Activated CD4-positive, alpha-beta T cell treated with anti-CD3 and anti-CD28 coated beads, Interleukin-2, amount 10 ng/mL, durations not matched to agents 7 days and 5 days (primary cell): ENCODE results near the gene CCT3. TPM values are rescaled to one million over a fixed set of nuclear protein-coding genes. Genes with fewer than 3 reads are reported as not detected.
"Not testable (repeated sequence)": the region's sequence is repeated elsewhere in the genome, so short reads cannot be mapped to it uniquely, and the experiment has no call there.

Source experiments
- CTCF ChIA-PET: fragments of 350-600 bp; sonication (Branson Sonifier 250); formaldehyde crosslinking; loops from one replicate; lab custom pipeline; 2021; ENCODE audit warnings: antibody characterized with exemption; lab: Charles Lee
- POLR2A ChIA-PET: fragments of 350-600 bp; sonication (Branson Sonifier 250); formaldehyde crosslinking; loops from one replicate; lab custom pipeline; 2021; ENCODE audit warnings: antibody characterized with exemption; lab: Charles Lee
- DNase-seq: peaks from one replicate; pipeline ENCODE4 v3.0.0-alpha.2; 2020
- H3K27ac Mint-ChIP-seq: one replicate; pipeline ENCODE4 v1.8.0; 2021; ENCODE audit warnings: mild to moderate bottlenecking, moderate library complexity, mixed read lengths
- H3K27me3 Mint-ChIP-seq: one replicate; pipeline ENCODE4 v1.8.0; 2021; ENCODE audit warnings: mixed read lengths
- H3K36me3 Mint-ChIP-seq: one replicate; pipeline ENCODE4 v1.8.0; 2021; ENCODE audit warnings: low read depth, mixed read lengths
- H3K4me1 Mint-ChIP-seq: one replicate; pipeline ENCODE4 v1.8.0; 2021; ENCODE audit warnings: mixed read lengths
- H3K4me3 Mint-ChIP-seq: one replicate; pipeline ENCODE4 v1.8.0; 2021; ENCODE audit warnings: mild to moderate bottlenecking, moderate library complexity, mixed read lengths
- H3K9me3 Mint-ChIP-seq: one replicate; pipeline ENCODE4 v1.8.0; 2021; ENCODE audit warnings: mixed read lengths
- total RNA-seq, 2 experiments: library from RNA; stranded (reverse); gene quantifications; one replicate each; pipeline ENCODE4 v1.2.3, GENCODE V29; 2021

Gene CCT3
- total RNA-seq, 2 experiments from 2014 or later, result 186 to 228 TPM

- no peak for DNase-seq
- POLR2A ChIA-PET, result no interaction called here
- no peaks in the 10 kb centered on the region for H3K9me3 Mint-ChIP-seq
- no peak overlapping the region for H3K27ac Mint-ChIP-seq
- no peaks in the 10 kb centered on the region for H3K4me1 Mint-ChIP-seq
- H3K4me3 Mint-ChIP-seq, result no peak overlapping the region
- CTCF ChIA-PET, result interaction anchor here (0.6 to 1.3 kb wide), 2 partner anchors 19 to 253 kb away, joined by 3 read pairs; partner anchors contain the start of gene HAPLN2
- peaks cover 38% of the 10 kb centered on the region for H3K27me3 Mint-ChIP-seq
- H3K36me3 Mint-ChIP-seq, result no peaks in the 10 kb centered on the region
These were observed 28.5 kb upstream of the CCT3 start for GRCh38 chr1:156366378-156367166.

GRCh38 chr1:156365754-156366153 is 27.7 kb upstream of the CCT3 start:
- DNase-seq, result no peak
- ChIA-PET CTCF (interaction anchor here (1.3 to 2.1 kb wide), 2 partner anchors 20 to 80 kb away, joined by 3 to 5 read pairs; no protein-coding TSS in a partner anchor), POLR2A (interaction anchor here (0.6 kb wide), 1 partner anchor 243 kb away, joined by 3 read pairs; no protein-coding TSS in a partner anchor)
- no peaks in the 10 kb centered on the region for H3K4me1 Mint-ChIP-seq
- H3K27ac Mint-ChIP-seq, result no peak overlapping the region
- H3K9me3 Mint-ChIP-seq, result no peaks in the 10 kb centered on the region
- peaks cover 34% of the 10 kb centered on the region for H3K27me3 Mint-ChIP-seq
- no peaks in the 10 kb centered on the region for H3K36me3 Mint-ChIP-seq
- no peak overlapping the region for H3K4me3 Mint-ChIP-seq

DNA sequence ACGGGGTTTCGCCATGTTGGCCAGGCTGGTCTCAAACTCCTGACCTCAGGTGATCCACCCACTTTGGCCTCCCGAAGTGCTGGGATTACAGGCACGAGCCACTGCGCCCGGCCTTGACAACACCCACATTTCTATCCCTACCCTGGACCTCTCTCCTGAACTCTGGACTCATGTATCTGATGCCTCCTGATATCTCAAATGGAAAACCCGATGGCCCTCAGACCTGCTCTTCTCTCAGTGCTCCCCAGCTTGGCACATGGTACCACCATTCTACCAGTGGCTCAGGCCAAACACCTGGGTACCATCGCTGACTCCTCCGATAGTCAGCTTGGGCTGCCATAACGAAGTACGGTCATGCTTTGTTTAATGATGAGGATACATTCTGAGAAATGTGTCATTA is 22.4 kb upstream of the CCT3 start:
- no peak overlapping the region for H3K4me3 Mint-ChIP-seq
- DNase-seq, result no peak
- POLR2A ChIA-PET, result no interaction called here
- H3K4me1 Mint-ChIP-seq, result peaks cover 6% of the 10 kb centered on the region
- H3K27me3 Mint-ChIP-seq, result peaks cover 29% of the 10 kb centered on the region
- H3K9me3 Mint-ChIP-seq, result no peaks in the 10 kb centered on the region
- H3K27ac Mint-ChIP-seq, result no peak overlapping the region
- H3K36me3 Mint-ChIP-seq, result no peaks in the 10 kb centered on the region
- CTCF ChIA-PET, result interaction anchor here (1.9 kb wide), 1 partner anchor 25 kb away, joined by 7 read pairs; no protein-coding TSS in a partner anchor

DNA sequence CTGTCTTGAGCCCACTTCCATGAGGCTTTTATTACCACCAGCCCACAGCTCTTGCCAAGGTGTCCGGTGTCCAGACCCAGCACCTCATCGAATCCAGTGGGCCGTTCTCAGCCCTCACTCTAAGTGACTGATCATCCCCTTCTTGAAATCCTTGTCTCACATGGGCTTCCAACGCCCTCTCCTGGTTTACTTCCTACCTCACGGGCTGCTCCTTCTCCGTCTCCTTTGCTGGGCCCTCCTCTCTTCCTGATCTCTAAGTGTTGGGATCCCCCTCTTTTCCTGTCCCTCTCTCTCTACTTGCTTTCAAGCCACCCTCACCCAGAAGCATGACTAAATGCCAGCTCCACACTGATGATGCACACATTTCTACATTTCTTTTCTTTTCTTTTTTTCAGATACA is 21.9 kb upstream of the CCT3 start:
- Mint-ChIP-seq H3K27me3 (peaks cover 25% of the 10 kb centered on the region), H3K36me3 (no peaks in the 10 kb centered on the region), H3K4me3 (no peak overlapping the region), H3K27ac (no peak overlapping the region), H3K9me3 (no peaks in the 10 kb centered on the region), H3K4me1 (peaks cover 6% of the 10 kb centered on the region)
- CTCF ChIA-PET, result interaction anchor here (0.5 to 0.6 kb wide), 2 partner anchors 82 to 343 kb away, joined by 3 read pairs; no protein-coding TSS in a partner anchor
- POLR2A ChIA-PET, result no interaction called here
- DNase-seq, result no peak

- DNase-seq, result no peak
- CTCF ChIA-PET, result interaction anchor here (0.6 to 1.4 kb wide), 6 partner anchors 11 to 83 kb away, joined by 3 to 5 read pairs (median 3); no protein-coding TSS in a partner anchor
- Mint-ChIP-seq H3K36me3 (no peaks in the 10 kb centered on the region), H3K27ac (no peak overlapping the region), H3K9me3 (no peaks in the 10 kb centered on the region), H3K4me3 (no peak overlapping the region), H3K27me3 (peaks cover 23% of the 10 kb centered on the region), H3K4me1 (peaks cover 6% of the 10 kb centered on the region)
- POLR2A ChIA-PET, result no interaction called here
These were observed 21.2 kb upstream of the CCT3 start for GRCh38 chr1:156359249-156359648.

DNA sequence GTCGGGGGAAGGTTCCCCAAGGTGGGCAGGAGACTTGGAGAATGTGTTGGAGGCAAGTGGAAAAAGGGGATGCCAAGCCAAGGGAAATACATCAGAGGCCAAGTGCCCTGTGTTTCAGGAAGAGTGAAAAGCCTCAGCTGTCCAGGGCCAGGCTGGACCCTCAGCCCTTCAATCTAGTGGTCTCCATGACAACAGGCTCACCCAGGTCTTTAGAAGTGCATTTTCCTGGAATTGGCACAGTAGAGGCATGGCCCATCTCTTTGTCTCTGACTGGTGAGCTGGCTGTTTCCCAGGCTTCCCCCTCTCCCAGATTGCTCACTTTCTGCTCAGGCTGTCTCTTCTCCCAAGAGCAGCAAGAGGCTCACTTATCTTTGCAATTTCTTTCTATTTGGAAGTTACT is 20.5 kb upstream of the CCT3 start:
- Mint-ChIP-seq H3K27ac (no peak overlapping the region), H3K4me1 (peaks cover 6% of the 10 kb centered on the region), H3K27me3 (peaks cover 22% of the 10 kb centered on the region), H3K4me3 (no peak overlapping the region), H3K36me3 (no peaks in the 10 kb centered on the region), H3K9me3 (no peaks in the 10 kb centered on the region)
- ChIA-PET POLR2A (no interaction called here), CTCF (interaction anchor here (0.6 to 1.4 kb wide), 5 partner anchors 11 to 41 kb away, joined by 3 to 5 read pairs (median 3); no protein-coding TSS in a partner anchor)
- no peak for DNase-seq

GRCh38 chr1:156357977-156358376 is 19.9 kb upstream of the CCT3 start:
- Mint-ChIP-seq H3K27ac (no peak overlapping the region), H3K4me1 (peaks cover 6% of the 10 kb centered on the region), H3K4me3 (no peak overlapping the region), H3K36me3 (no peaks in the 10 kb centered on the region), H3K9me3 (no peaks in the 10 kb centered on the region), H3K27me3 (peaks cover 22% of the 10 kb centered on the region)
- POLR2A ChIA-PET, result no interaction called here
- DNase-seq, result no peak
- CTCF ChIA-PET, result interaction anchor here (0.9 to 1.4 kb wide), 3 partner anchors 12 to 69 kb away, joined by 3 to 4 read pairs (median 3); no protein-coding TSS in a partner anchor

DNA sequence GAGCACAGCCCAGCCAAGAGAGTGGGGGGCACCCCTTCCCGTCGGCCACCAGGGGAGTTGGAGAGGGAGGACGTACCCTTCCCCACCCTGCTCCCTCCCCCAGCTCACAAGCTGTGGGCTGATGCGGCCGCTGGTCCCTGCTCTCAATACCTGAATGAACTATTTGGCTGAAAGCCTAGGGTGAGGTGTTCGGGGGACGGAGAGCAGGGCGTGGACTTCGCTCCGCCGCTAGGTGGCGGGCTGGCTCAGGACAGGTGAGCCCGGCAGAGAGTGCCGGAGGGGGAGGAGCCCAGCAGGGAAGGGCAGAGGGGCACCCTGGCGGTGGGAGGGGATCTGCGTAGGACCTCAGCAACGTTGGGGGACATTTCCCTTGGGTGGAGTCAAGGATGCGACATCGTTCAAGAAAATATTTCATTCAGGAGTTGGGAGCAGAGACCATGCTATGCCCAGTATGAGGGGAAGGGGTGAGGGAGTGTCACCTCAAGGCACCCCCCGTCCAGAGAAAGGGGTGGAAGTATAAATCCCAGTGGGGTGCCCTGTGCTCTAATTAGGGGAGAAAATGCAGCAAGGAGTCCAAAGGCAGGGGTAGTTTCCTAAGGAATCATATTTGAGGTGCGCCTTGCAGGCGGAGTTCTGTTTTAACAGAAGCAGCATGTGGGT is 18.9 kb upstream of the CCT3 start:
- ChIA-PET POLR2A (no interaction called here), CTCF (interaction anchor here (0.7 to 1.4 kb wide), 2 partner anchors 13 to 30 kb away, joined by 3 read pairs; no protein-coding TSS in a partner anchor)
- peaks cover 6% of the 10 kb centered on the region for H3K4me1 Mint-ChIP-seq
- peak; percentile 76 for DNase-seq
- H3K4me3 Mint-ChIP-seq, result no peak overlapping the region
- H3K9me3 Mint-ChIP-seq, result no peaks in the 10 kb centered on the region
- no peaks in the 10 kb centered on the region for H3K36me3 Mint-ChIP-seq
- peaks cover 22% of the 10 kb centered on the region for H3K27me3 Mint-ChIP-seq
- no peak overlapping the region for H3K27ac Mint-ChIP-seq

DNA sequence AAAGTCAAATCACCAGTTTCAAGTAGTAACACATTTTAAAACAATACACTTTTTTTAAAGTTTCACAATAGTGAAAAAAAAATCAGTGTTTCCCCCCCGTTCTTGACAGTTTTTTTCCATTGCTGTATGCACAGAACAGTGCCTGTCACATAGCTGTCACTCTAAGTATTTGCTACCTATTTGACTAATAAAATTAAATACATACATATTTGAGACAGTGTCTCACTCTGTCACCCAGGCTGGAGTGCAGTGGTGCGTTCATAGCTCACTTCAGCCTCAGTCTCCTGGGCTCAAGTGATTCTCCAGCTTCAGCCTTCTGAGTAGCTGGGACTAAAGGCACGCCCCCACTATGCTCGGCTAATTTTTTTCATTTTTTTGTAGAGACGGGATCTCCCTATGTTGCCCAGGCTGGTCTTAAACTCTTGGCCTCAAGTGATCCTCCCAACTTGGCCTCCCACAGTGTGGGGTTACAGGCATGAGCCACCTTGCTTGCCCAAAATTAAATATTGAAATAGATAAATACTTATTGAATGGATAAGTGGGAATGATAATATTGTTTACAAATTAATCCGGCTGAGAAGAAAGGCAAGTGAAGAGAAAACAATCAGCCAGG is 18.3 kb upstream of the CCT3 start:
- POLR2A ChIA-PET, result no interaction called here
- Mint-ChIP-seq H3K36me3 (no peaks in the 10 kb centered on the region), H3K4me3 (no peak overlapping the region), H3K27ac (no peak overlapping the region), H3K27me3 (peaks cover 23% of the 10 kb centered on the region), H3K9me3 (no peaks in the 10 kb centered on the region), H3K4me1 (peaks cover 7% of the 10 kb centered on the region)
- no peak for DNase-seq
- CTCF ChIA-PET, result interaction anchor here (0.6 to 1.4 kb wide), 3 partner anchors 12 to 249 kb away, joined by 3 to 4 read pairs (median 3); no protein-coding TSS in a partner anchor

GRCh38 chr1:156352481-156352880 is 14.4 kb upstream of the CCT3 start:
- DNase-seq, H3K36me3 Mint-ChIP-seq, H3K9me3 Mint-ChIP-seq, H3K27ac Mint-ChIP-seq, H3K4me3 Mint-ChIP-seq, POLR2A ChIA-PET: not testable (repeated sequence)
- peaks cover 20% of the 10 kb centered on the region for H3K27me3 Mint-ChIP-seq
- CTCF ChIA-PET, result interaction anchor here (0.6 to 3.6 kb wide), 4 partner anchors 19 to 462 kb away, joined by 3 to 14 read pairs (median 4); no protein-coding TSS in a partner anchor
- peaks cover 11% of the 10 kb centered on the region for H3K4me1 Mint-ChIP-seq

DNA sequence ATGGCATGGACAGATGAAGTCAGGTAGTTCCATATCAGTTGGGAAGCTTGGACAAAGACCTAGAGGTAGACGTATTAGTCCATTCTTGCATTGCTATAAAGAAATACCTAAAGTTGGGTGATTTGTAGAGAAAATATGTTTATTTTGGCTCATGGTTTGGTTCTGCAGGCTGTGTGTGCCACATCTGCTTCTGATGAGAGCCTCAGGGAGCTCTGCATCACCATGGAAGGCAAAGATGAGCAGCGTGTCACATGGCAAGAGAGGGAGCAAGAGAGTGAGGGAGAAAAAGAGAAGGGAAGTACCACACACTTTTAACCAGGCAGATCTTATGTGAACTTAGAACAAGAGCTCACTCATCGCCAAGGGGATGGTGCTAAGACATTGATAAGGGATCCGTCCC is 9.2 kb upstream of the CCT3 start:
- no peak for DNase-seq
- Mint-ChIP-seq H3K4me3 (no peak overlapping the region), H3K4me1 (peaks cover 5% of the 10 kb centered on the region), H3K9me3 (no peaks in the 10 kb centered on the region), H3K27me3 (peaks cover 25% of the 10 kb centered on the region), H3K36me3 (no peaks in the 10 kb centered on the region), H3K27ac (no peak overlapping the region)
- ChIA-PET CTCF (interaction anchor here (0.8 to 1.6 kb wide), 2 partner anchors 24 to 38 kb away, joined by 3 to 4 read pairs; no protein-coding TSS in a partner anchor), POLR2A (no interaction called here)

DNA sequence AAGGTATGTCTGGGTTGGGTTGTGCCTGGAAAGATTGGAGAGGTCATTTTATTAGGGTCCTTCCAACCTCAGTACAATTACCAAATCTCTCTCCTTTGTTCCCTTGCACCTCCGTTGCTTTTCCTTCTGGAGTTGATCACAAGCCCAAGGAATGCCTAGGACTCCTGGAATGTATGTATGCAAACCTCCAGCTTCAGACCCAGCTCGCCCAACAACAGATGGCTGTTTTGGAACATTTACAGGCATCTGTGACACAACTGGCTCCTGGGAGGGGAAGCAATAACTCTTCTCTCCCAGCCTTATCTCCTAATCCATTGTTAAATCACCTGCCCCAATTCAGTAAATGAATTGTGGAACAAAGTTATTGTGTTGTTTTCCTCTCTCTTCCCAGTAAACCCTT is 8.5 kb upstream of the CCT3 start:
- CTCF ChIA-PET, result interaction anchor here (1.1 kb wide), 1 partner anchor 39 kb away, joined by 3 read pairs; no protein-coding TSS in a partner anchor
- no peak overlapping the region for H3K27ac Mint-ChIP-seq
- H3K4me1 Mint-ChIP-seq, result peaks cover 5% of the 10 kb centered on the region
- POLR2A ChIA-PET, result interaction anchor here (0.6 kb wide), 1 partner anchor 1813 kb away, joined by 3 read pairs; no protein-coding TSS in a partner anchor
- H3K4me3 Mint-ChIP-seq, result no peak overlapping the region
- no peak for DNase-seq
- no peaks in the 10 kb centered on the region for H3K36me3 Mint-ChIP-seq
- H3K27me3 Mint-ChIP-seq, result peaks cover 25% of the 10 kb centered on the region
- no peaks in the 10 kb centered on the region for H3K9me3 Mint-ChIP-seq
